ENCODE measurements around the gene THOP1. TPM values are rescaled to one million over a fixed set of nuclear protein-coding genes. Genes with fewer than 3 reads are reported as not detected.

Gene THOP1
- total RNA-seq, 1 experiment from 2014 or later, result 221 TPM

DNA sequence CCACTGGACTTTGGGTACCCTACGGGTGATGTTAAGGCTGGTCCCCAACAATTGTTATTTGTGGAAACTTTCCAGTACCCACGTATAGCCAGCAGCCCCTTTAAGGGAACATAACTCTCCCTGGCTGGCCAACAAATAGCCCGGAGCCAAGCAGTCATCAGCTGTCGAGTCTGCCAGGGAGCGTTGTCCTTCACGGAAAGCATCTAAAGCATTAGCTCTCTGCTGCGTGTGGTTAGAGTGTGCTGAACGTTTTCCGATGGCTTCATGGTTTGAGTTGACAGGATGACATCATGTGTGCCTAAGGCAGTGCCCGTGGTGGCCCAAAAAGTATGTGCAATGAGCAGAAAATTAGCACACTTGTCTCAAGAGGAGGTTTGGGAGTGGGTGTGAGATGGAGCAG, 78.5 kb downstream of the THOP1 start:
- Histone ChIP-seq H3K4me2 (ENCODE audit: low read length) (no peak overlapping the region), H3K27me3 (ENCODE audit: low read length) (no peaks in the 10 kb centered on the region), H4K20me1 (ENCODE audit: low read length) (no peaks in the 10 kb centered on the region), H3K79me2 (ENCODE audit: low read length) (no peaks in the 10 kb centered on the region), H3K9ac (ENCODE audit: low read length) (no peak overlapping the region), H3K4me1 (ENCODE audit: insufficient read depth, low read length) (no peaks in the 10 kb centered on the region), H2AFZ (ENCODE audit: low read length) (no peak overlapping the region), H3K9me2 (replicated peaks; ENCODE audit: low read length) (no peaks in the 10 kb centered on the region), H3K36me3 (ENCODE audit: low read depth, low read length) (no peaks in the 10 kb centered on the region), H3K9me3 (ENCODE audit: low read length) (no peaks in the 10 kb centered on the region), H3K27ac (ENCODE audit: low read length) (no peak overlapping the region), H3K4me3 (ENCODE audit: low read length) (no peak overlapping the region), H3F3A (ENCODE audit: low read length, unreplicated experiment) (no peaks in the 10 kb centered on the region)
- POLR2A ChIA-PET (ENCODE audit: unreplicated experiment), result no interaction called here
- intact Hi-C loops (cut with micrococcal nuclease), result no loop called here
- CTCF ChIA-PET, result no interaction called here
- DNase-seq (no peak), ATAC-seq (no peak)
- no peak for TF ChIP-seq EZH2phosphoT487 (IDR thresholded peaks at IDR 0.05; ENCODE audit: borderline replicate concordance, low read length)
- TF ChIP-seq EZH2 (IDR thresholded peaks at IDR 0.05; ENCODE audit: low read length, unreplicated experiment), result no peak
- no peak for TF ChIP-seq CTCF (conservative IDR thresholded peaks at IDR 0.05; ENCODE audit: low read depth, low read length)
- BruUV-seq (replicated peaks), result no TSS peak

Other genes with a start within 250 kb of the THOP1 start
- 1.1 and 1.2 TPM in 2 replicates for gene GNG7, start 82.8 kb upstream of the THOP1 start, total RNA-seq (2014; rRNA removed)
- gene DIRAS1, start 64.1 kb upstream of the THOP1 start, total RNA-seq (2014; rRNA removed), result 1.7 and 2.0 TPM in 2 replicates
- 87.4 and 92.4 TPM in 2 replicates for gene SLC39A3, start 45.5 kb upstream of the THOP1 start, total RNA-seq (2014; rRNA removed)
- 78.6 and 89.6 TPM in 2 replicates for gene SGTA, start 2.2 kb upstream of the THOP1 start, total RNA-seq (2014; rRNA removed)
- gene ZNF554, start 34.4 kb downstream of the THOP1 start, total RNA-seq (2014; rRNA removed), result 1.6 and 2.3 TPM in 2 replicates
- 0.75 and 0.84 TPM in 2 replicates for gene ZNF555, start 56.0 kb downstream of the THOP1 start, total RNA-seq (2014; rRNA removed)
- gene ZNF556, start 81.8 kb downstream of the THOP1 start, total RNA-seq (2014; rRNA removed), result 0.04 TPM in 1 of 2 replicates, not detected in the other
- gene ZNF57, start 115.4 kb downstream of the THOP1 start, total RNA-seq (2014; rRNA removed), result 1.6 and 3.3 TPM in 2 replicates
- gene ZNF77, start 159.5 kb downstream of the THOP1 start, total RNA-seq (2014; rRNA removed), result 2.1 and 5.1 TPM in 2 replicates
- 1.9 and 4.1 TPM in 2 replicates for gene TLE6, start 192.1 kb downstream of the THOP1 start, total RNA-seq (2014; rRNA removed)
- gene TLE2, start 243.8 kb downstream of the THOP1 start, total RNA-seq (2014; rRNA removed), result 7.7 and 10.0 TPM in 2 replicates